Measurements from ENCODE around the gene MOSPD3. TPM values are rescaled to one million over a fixed set of nuclear protein-coding genes. Genes with fewer than 3 reads are reported as not detected.

Gene MOSPD3
- total and polyA plus RNA-seq, 2 of the 13 experiments (the other 11 are each of a cell fraction or from before 2014, with no cell fraction given), result 7.6 to 8.8 TPM

DNA sequence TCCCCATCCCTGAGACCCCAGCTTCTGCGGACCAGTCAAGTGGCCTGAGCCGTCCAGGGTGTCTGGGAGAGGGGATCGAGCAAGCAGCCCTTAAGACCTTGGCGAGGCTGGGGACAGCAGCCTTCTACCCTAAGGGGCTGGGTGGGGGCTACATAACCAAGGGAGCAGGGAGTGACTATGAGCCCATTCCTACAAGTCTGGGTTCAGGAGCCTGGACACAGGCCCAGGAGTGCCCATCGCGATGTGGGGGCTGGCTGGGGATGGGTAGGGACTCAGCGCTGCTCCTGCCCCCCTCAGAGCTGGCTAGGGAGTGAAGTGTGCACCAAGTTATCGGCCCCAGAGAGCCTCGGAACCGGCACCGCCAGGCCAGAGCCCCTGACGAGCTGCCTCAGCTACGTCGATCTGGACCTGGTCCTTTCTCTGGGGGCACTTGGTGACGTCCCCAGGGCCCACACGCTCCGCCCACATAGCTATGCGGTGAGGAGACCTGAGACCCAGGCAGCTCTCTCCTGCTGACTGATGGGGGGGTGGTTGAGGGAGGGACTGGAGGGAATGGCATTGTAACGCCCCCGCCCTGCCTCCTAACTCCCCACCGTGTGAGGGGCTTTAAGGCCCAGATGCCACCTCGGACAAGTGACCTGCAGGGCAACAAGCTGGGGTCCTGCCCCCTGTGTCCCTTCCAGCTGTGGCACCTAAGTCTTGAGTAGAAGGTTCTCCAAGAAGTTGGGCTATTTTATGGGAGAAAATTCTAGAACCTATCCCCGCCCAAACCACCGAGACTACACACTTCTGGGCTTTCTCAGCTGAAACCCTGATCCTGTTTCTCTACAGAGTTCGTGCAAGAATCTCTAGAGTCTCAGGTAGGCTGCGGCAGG lies 41.1 kb upstream of the MOSPD3 start (continued):
- TF ChIP-seq, protein P1, sequence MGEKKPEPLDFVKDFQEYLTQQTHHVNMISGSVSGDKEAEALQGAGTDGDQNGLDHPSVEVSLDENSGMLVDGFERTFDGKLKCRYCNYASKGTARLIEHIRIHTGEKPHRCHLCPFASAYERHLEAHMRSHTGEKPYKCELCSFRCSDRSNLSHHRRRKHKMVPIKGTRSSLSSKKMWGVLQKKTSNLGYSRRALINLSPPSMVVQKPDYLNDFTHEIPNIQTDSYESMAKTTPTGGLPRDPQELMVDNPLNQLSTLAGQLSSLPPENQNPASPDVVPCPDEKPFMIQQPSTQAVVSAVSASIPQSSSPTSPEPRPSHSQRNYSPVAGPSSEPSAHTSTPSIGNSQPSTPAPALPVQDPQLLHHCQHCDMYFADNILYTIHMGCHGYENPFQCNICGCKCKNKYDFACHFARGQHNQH (CRISPR knock-in tag; IDR thresholded peaks at IDR 0.05), result no peak; the same call in 1 of the 2 replicates
- TF ChIP-seq, protein P2, sequence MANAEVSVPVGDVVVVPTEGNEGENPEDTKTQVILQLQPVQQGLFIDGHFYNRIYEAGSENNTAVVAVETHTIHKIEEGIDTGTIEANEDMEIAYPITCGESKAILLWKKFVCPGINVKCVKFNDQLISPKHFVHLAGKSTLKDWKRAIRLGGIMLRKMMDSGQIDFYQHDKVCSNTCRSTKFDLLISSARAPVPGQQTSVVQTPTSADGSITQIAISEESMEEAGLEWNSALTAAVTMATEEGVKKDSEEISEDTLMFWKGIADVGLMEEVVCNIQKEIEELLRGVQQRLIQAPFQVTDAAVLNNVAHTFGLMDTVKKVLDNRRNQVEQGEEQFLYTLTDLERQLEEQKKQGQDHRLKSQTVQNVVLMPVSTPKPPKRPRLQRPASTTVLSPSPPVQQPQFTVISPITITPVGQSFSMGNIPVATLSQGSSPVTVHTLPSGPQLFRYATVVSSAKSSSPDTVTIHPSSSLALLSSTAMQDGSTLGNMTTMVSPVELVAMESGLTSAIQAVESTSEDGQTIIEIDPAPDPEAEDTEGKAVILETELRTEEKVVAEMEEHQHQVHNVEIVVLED (CRISPR knock-in tag; IDR thresholded peaks at IDR 0.05; ENCODE audit: borderline replicate concordance), result peak; percentile 35; the same call in 1 of the 2 replicates
- TF ChIP-seq ZNF24 (IDR thresholded peaks at IDR 0.05) (no peak), ZNF547 (CRISPR knock-in tag; IDR thresholded peaks at IDR 0.05) (peak; percentile 57), DMAP1 (CRISPR knock-in tag; IDR thresholded peaks at IDR 0.05) (no peak), ZNF224 (CRISPR knock-in tag; IDR thresholded peaks at IDR 0.05) (no peak), ZNF510 (CRISPR knock-in tag; IDR thresholded peaks at IDR 0.05; ENCODE audit: low read depth) (no peak), ZBTB21 (CRISPR knock-in tag; IDR thresholded peaks at IDR 0.05) (peak; percentile 38; the same call in 1 of the 2 replicates), ZNF850 (CRISPR knock-in tag; conservative IDR thresholded peaks at IDR 0.05) (no peak), ZNF33B (CRISPR knock-in tag; IDR thresholded peaks at IDR 0.05) (no peak), ZNF501 (CRISPR knock-in tag; IDR thresholded peaks at IDR 0.05) (peak; percentile 59; the same call in 1 of the 2 replicates), ZEB1 (IDR thresholded peaks at IDR 0.05; ENCODE audit: insufficient replicate concordance, low read depth) (no peak), NFATC3 (CRISPR knock-in tag; IDR thresholded peaks at IDR 0.05) (no peak), KDM2A (CRISPR knock-in tag; IDR thresholded peaks at IDR 0.05; ENCODE audit: borderline replicate concordance, low read depth) (peak; percentile 95), MYNN (CRISPR knock-in tag; IDR thresholded peaks at IDR 0.05; ENCODE audit: low read depth) (no peak), MLLT10 (CRISPR knock-in tag; IDR thresholded peaks at IDR 0.05) (no peak), POLR2AphosphoS2 (IDR thresholded peaks at IDR 0.05; ENCODE audit: low read depth, low read length) (0 out of 2 replicates have a peak, but pooled peaks have one; percentile 71)
- TF ChIP-seq, protein P3, sequence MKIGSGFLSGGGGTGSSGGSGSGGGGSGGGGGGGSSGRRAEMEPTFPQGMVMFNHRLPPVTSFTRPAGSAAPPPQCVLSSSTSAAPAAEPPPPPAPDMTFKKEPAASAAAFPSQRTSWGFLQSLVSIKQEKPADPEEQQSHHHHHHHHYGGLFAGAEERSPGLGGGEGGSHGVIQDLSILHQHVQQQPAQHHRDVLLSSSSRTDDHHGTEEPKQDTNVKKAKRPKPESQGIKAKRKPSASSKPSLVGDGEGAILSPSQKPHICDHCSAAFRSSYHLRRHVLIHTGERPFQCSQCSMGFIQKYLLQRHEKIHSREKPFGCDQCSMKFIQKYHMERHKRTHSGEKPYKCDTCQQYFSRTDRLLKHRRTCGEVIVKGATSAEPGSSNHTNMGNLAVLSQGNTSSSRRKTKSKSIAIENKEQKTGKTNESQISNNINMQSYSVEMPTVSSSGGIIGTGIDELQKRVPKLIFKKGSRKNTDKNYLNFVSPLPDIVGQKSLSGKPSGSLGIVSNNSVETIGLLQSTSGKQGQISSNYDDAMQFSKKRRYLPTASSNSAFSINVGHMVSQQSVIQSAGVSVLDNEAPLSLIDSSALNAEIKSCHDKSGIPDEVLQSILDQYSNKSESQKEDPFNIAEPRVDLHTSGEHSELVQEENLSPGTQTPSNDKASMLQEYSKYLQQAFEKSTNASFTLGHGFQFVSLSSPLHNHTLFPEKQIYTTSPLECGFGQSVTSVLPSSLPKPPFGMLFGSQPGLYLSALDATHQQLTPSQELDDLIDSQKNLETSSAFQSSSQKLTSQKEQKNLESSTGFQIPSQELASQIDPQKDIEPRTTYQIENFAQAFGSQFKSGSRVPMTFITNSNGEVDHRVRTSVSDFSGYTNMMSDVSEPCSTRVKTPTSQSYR (CRISPR knock-in tag; IDR thresholded peaks at IDR 0.05; ENCODE audit: borderline replicate concordance), result no peak
- TF ChIP-seq, protein P4, sequence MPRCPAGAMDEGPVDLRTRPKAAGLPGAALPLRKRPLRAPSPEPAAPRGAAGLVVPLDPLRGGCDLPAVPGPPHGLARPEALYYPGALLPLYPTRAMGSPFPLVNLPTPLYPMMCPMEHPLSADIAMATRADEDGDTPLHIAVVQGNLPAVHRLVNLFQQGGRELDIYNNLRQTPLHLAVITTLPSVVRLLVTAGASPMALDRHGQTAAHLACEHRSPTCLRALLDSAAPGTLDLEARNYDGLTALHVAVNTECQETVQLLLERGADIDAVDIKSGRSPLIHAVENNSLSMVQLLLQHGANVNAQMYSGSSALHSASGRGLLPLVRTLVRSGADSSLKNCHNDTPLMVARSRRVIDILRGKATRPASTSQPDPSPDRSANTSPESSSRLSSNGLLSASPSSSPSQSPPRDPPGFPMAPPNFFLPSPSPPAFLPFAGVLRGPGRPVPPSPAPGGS (CRISPR knock-in tag; IDR thresholded peaks at IDR 0.05), result peak; percentile 79; the same call in 1 of the 2 replicates
- TF ChIP-seq, protein P5, sequence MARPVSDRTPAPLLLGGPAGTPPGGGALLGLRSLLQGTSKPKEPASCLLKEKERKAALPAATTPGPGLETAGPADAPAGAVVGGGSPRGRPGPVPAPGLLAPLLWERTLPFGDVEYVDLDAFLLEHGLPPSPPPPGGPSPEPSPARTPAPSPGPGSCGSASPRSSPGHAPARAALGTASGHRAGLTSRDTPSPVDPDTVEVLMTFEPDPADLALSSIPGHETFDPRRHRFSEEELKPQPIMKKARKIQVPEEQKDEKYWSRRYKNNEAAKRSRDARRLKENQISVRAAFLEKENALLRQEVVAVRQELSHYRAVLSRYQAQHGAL (CRISPR knock-in tag; IDR thresholded peaks at IDR 0.05; ENCODE audit: not compliant biosample characterization), result no peak
